HepG2 (cell line): ENCODE data around the gene IL27RA. TPM values are rescaled to one million over a fixed set of nuclear protein-coding genes. Genes with fewer than 3 reads are reported as not detected.

ENCODE experiments used
- CHCHD3 ChIP-seq: sonication (generic); formaldehyde crosslinking; IDR thresholded peaks from 2 replicates; pipeline ENCODE4 v1.8.0; 2022; ENCODE audit warnings: mild to moderate bottlenecking, missing genetic modification reagents, moderate library complexity
- JDP2 ChIP-seq: sonication (generic); formaldehyde crosslinking; IDR thresholded peaks from 2 replicates; pipeline ENCODE4 v1.8.1; 2022; ENCODE audit warnings: missing genetic modification reagents, borderline replicate concordance
- KLF13 ChIP-seq: sonication (generic); formaldehyde crosslinking; IDR thresholded peaks from 2 replicates; pipeline ENCODE4 v1.4.0; 2020; ENCODE audit warnings: mild to moderate bottlenecking, missing genetic modification reagents
- MBD4 ChIP-seq: IDR thresholded peaks from 2 replicates; pipeline ENCODE4 v1.6.1; 2012; ENCODE audit warnings: low read length, inconsistent platforms, borderline replicate concordance
- NR2F2 ChIP-seq: IDR thresholded peaks from 2 replicates; pipeline ENCODE4 v1.6.1; 2012; ENCODE audit warnings: low read depth, inconsistent platforms, borderline replicate concordance
- SIN3A ChIP-seq: IDR thresholded peaks from 2 replicates; pipeline ENCODE4 v1.6.1; 2011; ENCODE audit warnings: low read depth, mild to moderate bottlenecking, control low read depth, low read length, borderline replicate concordance
- SMARCE1 ChIP-seq: fragments of 450-650 bp; IDR thresholded peaks from 2 replicates; pipeline ENCODE4 v1.6.1; 2017; ENCODE audit warnings: borderline replicate concordance
- TBP ChIP-seq: sonication (generic); formaldehyde crosslinking; IDR thresholded peaks from 2 replicates; pipeline ENCODE4 v1.5.0; 2020; ENCODE audit warnings: missing genetic modification reagents
- TGIF2 ChIP-seq: IDR thresholded peaks from 2 replicates; pipeline ENCODE4 v1.6.1; 2016; ENCODE audit warnings: control low read depth, missing compliant biosample characterization
- ZBTB7A ChIP-seq: sonication (generic); formaldehyde crosslinking; IDR thresholded peaks from 2 replicates; pipeline ENCODE4 v1.8.0; 2022; ENCODE audit warnings: mild to moderate bottlenecking, missing genetic modification reagents
- ZNF562 ChIP-seq: sonication (generic); formaldehyde crosslinking; IDR thresholded peaks from 2 replicates; pipeline ENCODE4 v1.8.0; 2022; ENCODE audit warnings: missing genetic modification reagents, borderline replicate concordance
- polyA plus RNA-seq, 8 experiments: library from polyadenylated mRNA; depleted of rRNA in 3 of 8; stranded (reverse) in 7 of 8; unstranded in 1 of 8; fragments of >200 nt; fragmentation: Illumina TruSeq in 4 of 8; extraction: Trizol in 4 of 8; gene quantifications; 2 replicates each; pipeline versions ENCODE4 v1.2.1 to v1.2.3, GENCODE V29; 2011 to 2016; ENCODE audit warnings: low read depth in 4 of 8, missing spikeins in 1 of 8, mixed read lengths in 1 of 8; ENCODE audit not compliant: insufficient read depth in 1 of 8
- total RNA-seq, 5 experiments: library from RNA; depleted of rRNA; stranded (reverse); fragments of >200 nt; fragmentation: Illumina TruSeq; extraction: Trizol; gene quantifications; 2 replicates each; pipeline ENCODE4 v1.2.3, GENCODE V29; 2016; ENCODE audit warnings: low read depth in 1 of 5
- TF ChIP-seq, protein P1 (sequence below): sonication (generic); formaldehyde crosslinking; IDR thresholded peaks from 2 replicates; pipeline ENCODE4 v1.4.0; 2020; ENCODE audit warnings: missing genetic modification reagents
- TF ChIP-seq, protein P2 (sequence below): sonication (generic); formaldehyde crosslinking; conservative IDR thresholded peaks from 2 replicates; pipeline ENCODE4 v1.8.0; 2022; ENCODE audit warnings: low read depth, missing genetic modification reagents
- TF ChIP-seq, protein P3 (sequence below): sonication (generic); formaldehyde crosslinking; IDR thresholded peaks from 2 replicates; pipeline ENCODE4 v1.8.1; 2023; ENCODE audit warnings: mild to moderate bottlenecking, inconsistent platforms, moderate library complexity, missing genetic modification reagents, borderline replicate concordance
- TF ChIP-seq, protein P4 (sequence below): sonication (generic); formaldehyde crosslinking; IDR thresholded peaks from 2 replicates; pipeline ENCODE4 v1.5.1; 2020; ENCODE audit warnings: missing genetic modification reagents, mild to moderate bottlenecking, borderline replicate concordance
- TF ChIP-seq, protein P5 (sequence below): sonication (generic); formaldehyde crosslinking; IDR thresholded peaks from 2 replicates; pipeline ENCODE4 v1.4.0; 2020; ENCODE audit warnings: mild to moderate bottlenecking, missing genetic modification reagents
- TF ChIP-seq, protein P6 (sequence below): sonication (generic); formaldehyde crosslinking; IDR thresholded peaks from 2 replicates; pipeline ENCODE4 v1.4.0; 2020; ENCODE audit warnings: missing genetic modification reagents

IL27RA gene
- total and polyA plus RNA-seq, 2 of the 13 experiments (the other 11 are each of a cell fraction or from before 2014, with no cell fraction given) = 3.5 to 8.1 TPM

DNA sequence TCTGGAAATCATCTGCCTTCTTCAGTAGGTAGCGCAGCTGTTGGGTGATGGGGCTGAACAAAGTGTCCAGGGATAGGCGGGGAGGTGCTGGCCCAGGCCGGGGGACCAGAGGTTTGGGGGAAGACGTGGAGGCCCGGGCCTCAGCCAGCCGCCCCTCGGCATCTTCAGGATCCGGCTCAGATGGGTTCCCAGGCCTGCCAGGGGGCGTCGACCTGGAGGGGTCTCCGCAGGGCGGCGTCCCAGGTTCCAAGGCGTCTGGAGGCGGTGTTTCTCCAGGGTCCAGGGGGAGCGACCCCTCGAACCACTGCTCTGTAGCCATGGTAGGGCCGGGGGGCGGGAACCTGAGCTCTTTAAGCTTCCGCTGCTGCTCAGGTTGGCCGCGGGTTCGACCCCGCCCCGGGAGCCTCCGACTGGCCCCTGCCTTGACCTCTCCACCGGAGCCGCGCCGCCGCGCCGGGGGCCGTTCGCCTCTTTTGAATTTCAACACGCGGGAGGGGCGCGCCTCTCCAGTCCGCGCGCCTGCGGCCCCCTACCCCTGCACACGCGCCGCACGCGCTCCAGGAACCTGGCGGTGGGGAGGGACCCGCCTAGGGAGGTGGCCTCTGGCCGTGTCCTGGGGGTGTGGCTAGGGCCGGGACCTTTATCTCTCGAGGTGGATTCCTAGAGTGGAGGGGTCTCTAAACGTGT, 53.9 kb downstream of the IL27RA start, which contains the start of gene C19orf67 (continued):
- TF ChIP-seq, protein P1, sequence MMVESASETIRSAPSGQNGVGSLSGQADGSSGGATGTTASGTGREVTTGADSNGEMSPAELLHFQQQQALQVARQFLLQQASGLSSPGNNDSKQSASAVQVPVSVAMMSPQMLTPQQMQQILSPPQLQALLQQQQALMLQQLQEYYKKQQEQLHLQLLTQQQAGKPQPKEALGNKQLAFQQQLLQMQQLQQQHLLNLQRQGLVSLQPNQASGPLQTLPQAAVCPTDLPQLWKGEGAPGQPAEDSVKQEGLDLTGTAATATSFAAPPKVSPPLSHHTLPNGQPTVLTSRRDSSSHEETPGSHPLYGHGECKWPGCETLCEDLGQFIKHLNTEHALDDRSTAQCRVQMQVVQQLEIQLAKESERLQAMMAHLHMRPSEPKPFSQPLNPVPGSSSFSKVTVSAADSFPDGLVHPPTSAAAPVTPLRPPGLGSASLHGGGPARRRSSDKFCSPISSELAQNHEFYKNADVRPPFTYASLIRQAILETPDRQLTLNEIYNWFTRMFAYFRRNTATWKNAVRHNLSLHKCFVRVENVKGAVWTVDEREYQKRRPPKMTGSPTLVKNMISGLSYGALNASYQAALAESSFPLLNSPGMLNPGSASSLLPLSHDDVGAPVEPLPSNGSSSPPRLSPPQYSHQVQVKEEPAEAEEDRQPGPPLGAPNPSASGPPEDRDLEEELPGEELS (CRISPR knock-in tag) = no peak
- TF ChIP-seq SIN3A = no peak
- TF ChIP-seq, protein P2, sequence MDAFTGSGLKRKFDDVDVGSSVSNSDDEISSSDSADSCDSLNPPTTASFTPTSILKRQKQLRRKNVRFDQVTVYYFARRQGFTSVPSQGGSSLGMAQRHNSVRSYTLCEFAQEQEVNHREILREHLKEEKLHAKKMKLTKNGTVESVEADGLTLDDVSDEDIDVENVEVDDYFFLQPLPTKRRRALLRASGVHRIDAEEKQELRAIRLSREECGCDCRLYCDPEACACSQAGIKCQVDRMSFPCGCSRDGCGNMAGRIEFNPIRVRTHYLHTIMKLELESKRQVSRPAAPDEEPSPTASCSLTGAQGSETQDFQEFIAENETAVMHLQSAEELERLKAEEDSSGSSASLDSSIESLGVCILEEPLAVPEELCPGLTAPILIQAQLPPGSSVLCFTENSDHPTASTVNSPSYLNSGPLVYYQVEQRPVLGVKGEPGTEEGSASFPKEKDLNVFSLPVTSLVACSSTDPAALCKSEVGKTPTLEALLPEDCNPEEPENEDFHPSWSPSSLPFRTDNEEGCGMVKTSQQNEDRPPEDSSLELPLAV = no peak
- no peak for TF ChIP-seq MBD4
- no peak for TF ChIP-seq KLF13 (CRISPR knock-in tag)
- TF ChIP-seq JDP2 = no peak
- no peak for TF ChIP-seq ZBTB7A (CRISPR knock-in tag)
- TF ChIP-seq, protein P3, sequence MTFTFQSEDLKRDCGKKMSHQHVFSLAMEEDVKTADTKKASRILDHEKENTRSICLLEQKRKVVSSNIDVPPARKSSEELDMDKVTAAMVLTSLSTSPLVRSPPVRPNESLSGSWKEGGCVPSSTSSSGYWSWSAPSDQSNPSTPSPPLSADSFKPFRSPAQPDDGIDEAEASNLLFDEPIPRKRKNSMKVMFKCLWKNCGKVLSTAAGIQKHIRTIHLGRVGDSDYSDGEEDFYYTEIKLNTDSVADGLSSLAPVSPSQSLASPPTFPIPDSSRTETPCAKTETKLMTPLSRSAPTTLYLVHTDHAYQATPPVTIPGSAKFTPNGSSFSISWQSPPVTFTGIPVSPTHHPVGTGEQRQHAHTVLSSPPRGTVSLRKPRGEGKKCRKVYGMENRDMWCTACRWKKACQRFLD (CRISPR knock-in tag) = no peak
- no peak for TF ChIP-seq CHCHD3 (CRISPR knock-in tag)
- no peak for TF ChIP-seq NR2F2
- no peak for TF ChIP-seq ZNF562 (CRISPR knock-in tag)
- TF ChIP-seq, protein P4, sequence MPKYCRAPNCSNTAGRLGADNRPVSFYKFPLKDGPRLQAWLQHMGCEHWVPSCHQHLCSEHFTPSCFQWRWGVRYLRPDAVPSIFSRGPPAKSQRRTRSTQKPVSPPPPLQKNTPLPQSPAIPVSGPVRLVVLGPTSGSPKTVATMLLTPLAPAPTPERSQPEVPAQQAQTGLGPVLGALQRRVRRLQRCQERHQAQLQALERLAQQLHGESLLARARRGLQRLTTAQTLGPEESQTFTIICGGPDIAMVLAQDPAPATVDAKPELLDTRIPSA (CRISPR knock-in tag) = no peak
- TF ChIP-seq, protein P5, sequence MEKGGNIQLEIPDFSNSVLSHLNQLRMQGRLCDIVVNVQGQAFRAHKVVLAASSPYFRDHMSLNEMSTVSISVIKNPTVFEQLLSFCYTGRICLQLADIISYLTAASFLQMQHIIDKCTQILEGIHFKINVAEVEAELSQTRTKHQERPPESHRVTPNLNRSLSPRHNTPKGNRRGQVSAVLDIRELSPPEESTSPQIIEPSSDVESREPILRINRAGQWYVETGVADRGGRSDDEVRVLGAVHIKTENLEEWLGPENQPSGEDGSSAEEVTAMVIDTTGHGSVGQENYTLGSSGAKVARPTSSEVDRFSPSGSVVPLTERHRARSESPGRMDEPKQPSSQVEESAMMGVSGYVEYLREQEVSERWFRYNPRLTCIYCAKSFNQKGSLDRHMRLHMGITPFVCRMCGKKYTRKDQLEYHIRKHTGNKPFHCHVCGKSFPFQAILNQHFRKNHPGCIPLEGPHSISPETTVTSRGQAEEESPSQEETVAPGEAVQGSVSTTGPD (CRISPR knock-in tag) = no peak
- TF ChIP-seq, protein P6, sequence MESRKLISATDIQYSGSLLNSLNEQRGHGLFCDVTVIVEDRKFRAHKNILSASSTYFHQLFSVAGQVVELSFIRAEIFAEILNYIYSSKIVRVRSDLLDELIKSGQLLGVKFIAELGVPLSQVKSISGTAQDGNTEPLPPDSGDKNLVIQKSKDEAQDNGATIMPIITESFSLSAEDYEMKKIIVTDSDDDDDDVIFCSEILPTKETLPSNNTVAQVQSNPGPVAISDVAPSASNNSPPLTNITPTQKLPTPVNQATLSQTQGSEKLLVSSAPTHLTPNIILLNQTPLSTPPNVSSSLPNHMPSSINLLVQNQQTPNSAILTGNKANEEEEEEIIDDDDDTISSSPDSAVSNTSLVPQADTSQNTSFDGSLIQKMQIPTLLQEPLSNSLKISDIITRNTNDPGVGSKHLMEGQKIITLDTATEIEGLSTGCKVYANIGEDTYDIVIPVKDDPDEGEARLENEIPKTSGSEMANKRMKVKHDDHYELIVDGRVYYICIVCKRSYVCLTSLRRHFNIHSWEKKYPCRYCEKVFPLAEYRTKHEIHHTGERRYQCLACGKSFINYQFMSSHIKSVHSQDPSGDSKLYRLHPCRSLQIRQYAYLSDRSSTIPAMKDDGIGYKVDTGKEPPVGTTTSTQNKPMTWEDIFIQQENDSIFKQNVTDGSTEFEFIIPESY = no peak
- no peak for TF ChIP-seq SMARCE1
- TF ChIP-seq TBP (CRISPR knock-in tag) = no peak
- no peak for TF ChIP-seq TGIF2 (CRISPR knock-in tag)
